ENCODE measurements around the gene FRAS1.

FRAS1 gene

DNA sequence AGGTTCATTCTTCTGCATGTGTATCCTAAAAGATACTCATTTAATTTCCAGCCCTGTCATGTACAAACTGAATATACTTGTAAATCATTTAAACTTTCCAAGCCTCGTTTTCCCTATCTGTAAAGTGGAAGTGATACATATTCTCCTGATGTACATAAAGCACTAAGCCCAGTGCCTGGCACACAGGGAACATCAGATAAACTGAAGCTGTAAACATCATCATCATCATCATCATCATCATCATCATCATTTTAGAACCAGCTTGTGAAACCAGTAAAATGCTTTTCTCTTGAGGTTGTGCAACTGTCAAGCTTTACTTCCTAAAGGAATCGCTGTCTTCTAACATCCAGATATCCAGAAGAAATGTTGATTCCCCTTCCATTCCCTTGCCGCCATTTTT is 411.1 kb downstream of the FRAS1 start:
- TF ChIP-seq GATA3 (IDR thresholded peaks at IDR 0.05; ENCODE audit: low read depth, low read length) (no peak), GATA2 (IDR thresholded peaks at IDR 0.05; ENCODE audit: low read depth, low read length) (no peak)

GRCh38 chr4:78476108-78476704 is 419.1 kb downstream of the FRAS1 start:
- TF ChIP-seq GATA3 (IDR thresholded peaks at IDR 0.05; ENCODE audit: low read depth, low read length), result no peak
- TF ChIP-seq GATA2 (IDR thresholded peaks at IDR 0.05; ENCODE audit: low read depth, low read length), result no peak

GRCh38 chr4:78477276-78477675 is 420.2 kb downstream of the FRAS1 start:
- TF ChIP-seq GATA3 (IDR thresholded peaks at IDR 0.05; ENCODE audit: low read depth, low read length), result no peak
- no peak for TF ChIP-seq GATA2 (IDR thresholded peaks at IDR 0.05; ENCODE audit: low read depth, low read length)

GRCh38 chr4:78478523-78478922 is 421.4 kb downstream of the FRAS1 start:
- TF ChIP-seq GATA3 (IDR thresholded peaks at IDR 0.05; ENCODE audit: low read depth, low read length) (no peak), GATA2 (IDR thresholded peaks at IDR 0.05; ENCODE audit: low read depth, low read length) (no peak)

- no peak for TF ChIP-seq GATA3 (IDR thresholded peaks at IDR 0.05; ENCODE audit: low read depth, low read length)
- no peak for TF ChIP-seq GATA2 (IDR thresholded peaks at IDR 0.05; ENCODE audit: low read depth, low read length)
Observed at GRCh38 chr4:78480286-78480685, 423.2 kb downstream of the FRAS1 start.

DNA sequence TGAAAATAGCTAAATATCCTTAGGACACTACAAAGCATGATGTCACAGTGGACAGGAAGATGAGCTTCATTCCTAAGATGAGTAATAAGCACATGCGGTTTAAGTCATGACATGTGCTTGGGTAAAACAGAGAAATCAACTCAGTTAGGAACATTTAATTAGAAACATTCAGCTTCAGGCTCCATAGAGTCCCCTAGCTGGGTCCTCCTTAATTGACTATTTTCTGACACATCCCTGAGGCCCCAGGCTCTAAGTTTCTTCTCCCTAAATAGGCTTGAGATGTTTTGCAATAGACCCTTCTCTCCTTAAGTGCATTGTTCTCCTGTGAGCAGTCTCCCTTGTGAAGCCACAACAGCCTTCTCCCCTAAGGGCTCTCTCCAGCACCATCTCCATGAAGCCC is 424.1 kb downstream of the FRAS1 start:
- TF ChIP-seq GATA2 (IDR thresholded peaks at IDR 0.05; ENCODE audit: low read depth, low read length), result no peak
- TF ChIP-seq GATA3 (IDR thresholded peaks at IDR 0.05; ENCODE audit: low read depth, low read length), result no peak

DNA sequence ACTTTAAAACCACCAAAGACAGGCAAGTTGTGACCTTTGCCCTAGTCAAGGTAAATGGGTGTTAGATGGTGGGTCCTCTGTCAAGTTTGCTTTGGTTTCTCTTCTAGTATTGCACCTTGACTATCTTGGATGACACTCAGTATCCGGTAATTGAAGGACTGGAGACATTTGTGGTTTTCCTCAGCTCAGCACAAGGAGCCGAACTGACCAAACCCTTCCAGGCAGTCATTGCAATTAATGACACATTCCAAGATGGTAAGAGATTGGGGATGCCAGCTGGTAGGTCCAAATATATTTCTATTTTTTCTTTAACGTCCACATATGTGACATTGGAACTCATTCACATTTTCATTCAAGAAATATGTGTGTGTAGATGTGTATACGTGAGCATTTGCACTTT is 425.2 kb downstream of the FRAS1 start:
- TF ChIP-seq GATA3 (IDR thresholded peaks at IDR 0.05; ENCODE audit: low read depth, low read length), result no peak
- no peak for TF ChIP-seq GATA2 (IDR thresholded peaks at IDR 0.05; ENCODE audit: low read depth, low read length)

- no peak for TF ChIP-seq GATA2 (IDR thresholded peaks at IDR 0.05; ENCODE audit: low read depth, low read length)
- TF ChIP-seq GATA3 (IDR thresholded peaks at IDR 0.05; ENCODE audit: low read depth, low read length), result no peak
Observed at GRCh38 chr4:78483811-78484210, 426.7 kb downstream of the FRAS1 start.

- TF ChIP-seq GATA3 (IDR thresholded peaks at IDR 0.05; ENCODE audit: low read depth, low read length) (no peak), GATA2 (IDR thresholded peaks at IDR 0.05; ENCODE audit: low read depth, low read length) (no peak)
Observed at GRCh38 chr4:78484574-78484973, 427.5 kb downstream of the FRAS1 start.

- no peak for TF ChIP-seq GATA3 (IDR thresholded peaks at IDR 0.05; ENCODE audit: low read depth, low read length)
- TF ChIP-seq GATA2 (IDR thresholded peaks at IDR 0.05; ENCODE audit: low read depth, low read length), result no peak
Observed at GRCh38 chr4:78493731-78494130, 436.6 kb downstream of the FRAS1 start.

DNA sequence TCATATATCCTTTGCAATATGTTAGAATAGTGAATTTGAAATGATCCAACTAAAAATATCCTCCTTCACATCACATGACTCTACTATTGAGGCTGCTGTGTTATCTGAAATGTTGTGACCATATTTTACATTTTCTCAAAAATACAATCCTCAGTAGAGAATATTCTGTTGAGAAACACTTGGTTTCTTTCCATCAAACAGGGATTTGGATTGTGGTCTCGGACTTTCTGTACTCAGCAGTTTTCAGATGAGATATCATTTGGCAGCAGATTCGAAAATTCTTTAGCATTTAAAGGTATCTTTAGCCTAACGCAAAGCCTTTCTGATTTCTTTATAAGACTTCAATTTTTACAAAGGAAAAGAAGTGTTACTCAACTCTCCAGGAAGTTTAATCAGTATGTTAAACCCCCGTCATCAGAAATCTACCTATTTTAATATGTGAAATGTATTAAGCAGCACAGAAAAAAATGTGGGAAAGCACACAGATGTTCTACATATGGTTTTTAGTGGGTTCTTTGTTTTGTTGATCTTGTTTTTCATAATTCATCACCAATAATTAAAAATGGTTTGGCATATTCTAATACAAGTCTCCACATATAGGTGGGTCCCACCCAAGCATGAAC is 439.0 kb downstream of the FRAS1 start:
- TF ChIP-seq GATA2 (IDR thresholded peaks at IDR 0.05; ENCODE audit: low read depth, low read length) (no peak), GATA3 (IDR thresholded peaks at IDR 0.05; ENCODE audit: low read depth, low read length) (no peak)

DNA sequence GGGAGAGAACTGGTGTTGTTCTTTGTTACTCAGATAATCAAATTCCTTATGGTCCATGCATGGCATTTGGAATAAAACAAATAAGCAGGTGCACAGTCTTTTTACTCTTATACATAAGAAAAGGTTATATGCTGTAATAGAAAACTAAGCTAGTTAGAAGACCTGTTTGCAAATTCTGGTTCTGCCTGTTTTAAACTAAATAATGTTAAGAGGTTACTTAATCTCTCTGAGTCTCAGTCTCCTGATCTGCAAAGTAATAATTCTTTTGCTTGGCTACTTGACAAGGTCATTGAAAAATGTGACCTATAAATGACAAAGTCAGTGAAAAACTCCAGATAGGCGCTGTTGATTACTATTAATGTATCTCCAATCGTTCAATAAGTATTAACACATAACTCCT is 451.9 kb downstream of the FRAS1 start:
- TF ChIP-seq GATA2 (IDR thresholded peaks at IDR 0.05; ENCODE audit: low read depth, low read length), result no peak
- no peak for TF ChIP-seq GATA3 (IDR thresholded peaks at IDR 0.05; ENCODE audit: low read depth, low read length)

GRCh38 chr4:78510108-78510507 is 453.0 kb downstream of the FRAS1 start:
- TF ChIP-seq GATA2 (IDR thresholded peaks at IDR 0.05; ENCODE audit: low read depth, low read length), result no peak

GRCh38 chr4:78510681-78511080 is 453.6 kb downstream of the FRAS1 start:
- TF ChIP-seq GATA2 (IDR thresholded peaks at IDR 0.05; ENCODE audit: low read depth, low read length) (no peak), GATA3 (IDR thresholded peaks at IDR 0.05; ENCODE audit: low read depth, low read length) (no peak)

DNA sequence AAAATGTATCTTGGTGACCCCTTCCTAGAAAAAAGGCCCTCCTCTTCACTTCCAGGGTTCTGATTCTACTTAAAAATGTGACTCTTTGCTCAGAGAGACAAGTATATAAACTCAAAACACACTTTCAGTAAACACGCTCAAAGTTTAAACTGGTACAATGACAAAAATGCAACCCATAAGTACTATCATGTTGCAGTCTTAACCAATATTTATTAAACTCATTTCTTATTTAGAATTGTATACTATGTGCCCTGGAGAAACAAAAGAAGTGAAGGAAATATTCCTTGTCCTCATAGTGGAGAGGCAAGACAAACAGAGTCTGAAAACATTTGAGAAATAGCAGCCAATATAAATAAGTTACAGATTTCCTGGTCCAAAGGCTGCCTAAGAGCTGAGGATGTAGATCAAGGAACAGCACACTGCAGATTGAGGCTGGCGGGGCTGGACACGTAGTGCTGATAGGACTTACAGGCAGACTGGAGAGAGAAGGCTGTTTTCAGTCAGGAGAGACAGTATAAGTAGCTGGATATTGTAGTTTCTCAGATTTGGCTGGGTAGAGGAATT is 455.3 kb downstream of the FRAS1 start:
- no peak for TF ChIP-seq GATA2 (IDR thresholded peaks at IDR 0.05; ENCODE audit: low read depth, low read length)
- no peak for TF ChIP-seq GATA3 (IDR thresholded peaks at IDR 0.05; ENCODE audit: low read depth, low read length)
